CD4-positive, CD25-positive, alpha-beta regulatory T cell (primary cell): ENCODE results near the gene FAM171A2. TPM values are rescaled to one million over a fixed set of nuclear protein-coding genes. Genes with fewer than 3 reads are reported as not detected.
"Not testable (repeated sequence)": the region's sequence is repeated elsewhere in the genome, so short reads cannot be mapped to it uniquely, and the experiment has no call there.

ENCODE experiments used
- ATAC-seq, 2 donors: fragments of 150-1000 bp; cut with Tn5 transposase; one replicate each; pipeline ENCODE4 v1.10.0; 2021; ENCODE audit warnings: low read depth in 2 of 2, moderate number of reproducible peaks in 2 of 2, moderate library complexity in 1 of 2
- DNase-seq, 3 donors: peaks; one replicate each; pipeline versions ENCODE4 v3.0.0 to v3.0.0-alpha.2; 2012 to 2022; ENCODE audit warnings: mixed read lengths in 1 of 3
- H3K27ac ChIP-seq: one replicate; pipeline ENCODE4 v1.7.0; 2013; ENCODE audit warnings: mild to moderate bottlenecking, low read length; ENCODE audit not compliant: insufficient read depth, poor library complexity, severe bottlenecking
- H3K27me3 ChIP-seq: one replicate; pipeline ENCODE4 v1.7.0; 2013; ENCODE audit warnings: low read length; ENCODE audit not compliant: control insufficient read depth, insufficient read depth
- H3K36me3 ChIP-seq: one replicate; pipeline ENCODE4 v1.7.0; 2013; ENCODE audit warnings: mild to moderate bottlenecking, low read length, moderate library complexity; ENCODE audit not compliant: control insufficient read depth, insufficient read depth
- H3K4me1 ChIP-seq: 2 replicates; pipeline ENCODE4 v1.7.0; 2013; ENCODE audit warnings: mild to moderate bottlenecking, low read length; ENCODE audit not compliant: insufficient read depth, control insufficient read depth, poor library complexity, severe bottlenecking
- H3K4me3 ChIP-seq: one replicate; pipeline ENCODE4 v1.7.0; 2013; ENCODE audit warnings: low read depth, mild to moderate bottlenecking, low read length, moderate library complexity
- H3K9me3 ChIP-seq, 2 experiments: 1 replicate in 1 of 2; 2 replicates in 1 of 2; pipeline ENCODE4 v1.7.0; 2013; ENCODE audit warnings: low read length in 2 of 2, mild to moderate bottlenecking in 1 of 2, moderate library complexity in 1 of 2; ENCODE audit not compliant: control insufficient read depth in 2 of 2
- H3K27ac Mint-ChIP-seq, 3 donors: one replicate each; pipeline ENCODE4 v1.8.0; 2020 to 2022; ENCODE audit warnings: mild to moderate bottlenecking in 3 of 3, mixed read lengths in 3 of 3, moderate library complexity in 2 of 3
- H3K27me3 Mint-ChIP-seq: one replicate; pipeline ENCODE4 v1.8.0; 2022; ENCODE audit warnings: mild to moderate bottlenecking, mixed read lengths
- H3K36me3 Mint-ChIP-seq: one replicate; pipeline ENCODE4 v1.8.0; 2020; ENCODE audit warnings: mixed read lengths
- H3K4me1 Mint-ChIP-seq, 4 donors: one replicate each; pipeline ENCODE4 v1.8.0; 2020 to 2022; ENCODE audit warnings: mixed read lengths in 4 of 4, mild to moderate bottlenecking in 1 of 4
- H3K4me3 Mint-ChIP-seq, 4 donors: one replicate each; pipeline ENCODE4 v1.8.0; 2020 to 2022; ENCODE audit warnings: mild to moderate bottlenecking in 4 of 4, mixed read lengths in 4 of 4, moderate library complexity in 3 of 4
- H3K9me3 Mint-ChIP-seq, 7 donors: one replicate each; pipeline ENCODE4 v1.8.0; 2020 to 2022; ENCODE audit warnings: mixed read lengths in 7 of 7, mild to moderate bottlenecking in 3 of 7, moderate library complexity in 2 of 7
- polyA plus RNA-seq, 4 donors: library from polyadenylated mRNA; unstranded; fragments of 300-500 nt; fragmentation: Illumina TruSeq; gene quantifications; one replicate each; pipeline ENCODE4 v1.2.3, GENCODE V29; 2021
- total RNA-seq: library from RNA; stranded (reverse); gene quantifications from one replicate; pipeline ENCODE4 v1.2.3, GENCODE V29; 2022

FAM171A2 gene
- total and polyA plus RNA-seq, 5 donors from 2014 or later, result 0.07 to 0.25 (median 0.09) TPM; not detected in 2

DNA sequence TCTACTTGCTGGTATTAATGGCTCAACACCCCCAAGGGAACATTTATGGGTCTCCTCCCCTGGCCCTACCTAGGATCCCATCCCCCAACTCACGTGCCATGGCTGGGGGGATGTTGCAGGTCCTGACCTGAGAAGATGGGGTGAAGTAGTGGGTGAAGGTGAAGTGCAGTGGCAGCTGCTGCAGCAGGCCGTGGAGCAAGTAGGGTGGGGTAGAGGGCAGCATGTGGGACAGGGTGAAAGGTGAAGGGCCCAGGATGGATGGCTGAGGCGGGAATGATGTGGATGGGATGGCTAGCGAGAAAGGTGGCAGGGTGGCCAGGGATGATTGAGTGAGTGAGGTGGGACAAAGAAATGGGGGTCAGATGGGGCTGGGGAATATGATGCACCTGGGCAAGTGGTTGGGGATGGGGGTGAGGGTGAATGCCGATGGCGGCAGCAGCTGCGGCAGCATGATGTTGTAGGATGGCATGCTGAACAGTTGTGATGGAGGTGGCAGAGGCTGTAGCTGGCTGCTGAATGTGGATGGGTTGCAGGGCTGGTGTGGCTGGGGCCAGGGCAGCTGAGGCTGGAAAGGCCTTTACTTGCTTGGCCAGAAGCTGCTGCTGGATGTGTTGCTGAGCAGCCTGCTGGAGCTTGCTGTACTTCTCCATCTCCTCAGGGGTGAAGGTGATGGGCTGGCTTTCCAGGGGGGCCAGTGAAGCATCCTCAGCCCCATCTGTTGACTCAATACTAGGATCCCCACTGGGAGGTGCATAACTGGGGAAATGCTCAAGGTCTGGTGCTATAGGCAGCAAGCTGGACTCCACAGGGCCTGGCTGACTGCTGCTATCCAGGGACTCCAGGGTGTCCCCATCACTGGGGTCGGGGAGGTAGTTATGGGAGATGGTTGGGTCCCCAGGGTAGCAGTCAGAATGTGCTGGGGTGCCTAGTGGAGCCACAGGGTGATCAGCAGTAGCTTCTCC, 34.1 kb upstream of the FAM171A2 start:
- Histone ChIP-seq H3K27me3 (no peaks in the 10 kb centered on the region), H3K4me3 (no peak overlapping the region), H3K4me1 (no peaks in the 10 kb centered on the region), H3K36me3 (peaks cover 49% of the 10 kb centered on the region), H3K27ac (no peak overlapping the region), H3K9me3 (no peaks in the 10 kb centered on the region)
- H3K9me3 Mint-ChIP-seq, result peaks cover 0 to 2% (median 0%) of the 10 kb centered on the region in 7 donors
- H3K27me3 Mint-ChIP-seq, result no peaks in the 10 kb centered on the region
- peaks cover 0 to 4% (median 3%) of the 10 kb centered on the region in 4 donors for H3K4me1 Mint-ChIP-seq
- no peak for DNase-seq
- peaks cover 44% of the 10 kb centered on the region for H3K36me3 Mint-ChIP-seq
- ATAC-seq, result peak in 1 of 2 donors; percentile 15
- no peak overlapping the region for H3K4me3 Mint-ChIP-seq
- peak overlapping the region in 1 of 3 donors; percentile 43 for H3K27ac Mint-ChIP-seq

- Histone ChIP-seq H3K27ac (no peak overlapping the region), H3K9me3 (no peaks in the 10 kb centered on the region), H3K36me3 (peaks cover 45% of the 10 kb centered on the region), H3K4me3 (no peak overlapping the region), H3K27me3 (no peaks in the 10 kb centered on the region), H3K4me1 (no peaks in the 10 kb centered on the region)
- H3K27ac Mint-ChIP-seq, result peak overlapping the region in 1 of 3 donors; percentile 3
- H3K4me3 Mint-ChIP-seq, result no peak overlapping the region
- H3K4me1 Mint-ChIP-seq, result peaks cover 0 to 4% (median 3%) of the 10 kb centered on the region in 4 donors
- ATAC-seq, result no peak
- H3K36me3 Mint-ChIP-seq, result peaks cover 38% of the 10 kb centered on the region
- H3K27me3 Mint-ChIP-seq, result no peaks in the 10 kb centered on the region
- DNase-seq, result no peak
- peaks cover 0 to 2% (median 0%) of the 10 kb centered on the region in 7 donors for H3K9me3 Mint-ChIP-seq
Observed at GRCh38 chr17:44396946-44397345, 33.3 kb upstream of the FAM171A2 start.

- Mint-ChIP-seq H3K27ac (no peak overlapping the region), H3K36me3 (peaks cover 24% of the 10 kb centered on the region), H3K4me1 (peaks cover 0 to 6% (median 2%) of the 10 kb centered on the region in 4 donors), H3K27me3 (no peaks in the 10 kb centered on the region), H3K9me3 (no peaks in the 10 kb centered on the region), H3K4me3 (peak overlapping the region in 1 of 4 donors; percentile 5)
- no peak overlapping the region for H3K27ac ChIP-seq
- H3K36me3 ChIP-seq, result peaks cover 26% of the 10 kb centered on the region
- ATAC-seq (no peak), DNase-seq (no peak)
- H3K9me3 ChIP-seq, result no peaks in the 10 kb centered on the region
- H3K4me1 ChIP-seq, result no peaks in the 10 kb centered on the region
- H3K27me3 ChIP-seq, result no peaks in the 10 kb centered on the region
- no peak overlapping the region for H3K4me3 ChIP-seq
Observed at GRCh38 chr17:44394833-44395232, 31.2 kb upstream of the FAM171A2 start.

- peaks cover 19% of the 10 kb centered on the region for H3K36me3 ChIP-seq
- H3K4me1 ChIP-seq, H3K4me3 ChIP-seq, H3K9me3 Mint-ChIP-seq, H3K27me3 Mint-ChIP-seq, DNase-seq, H3K4me1 Mint-ChIP-seq, H3K27me3 ChIP-seq, H3K4me3 Mint-ChIP-seq, H3K27ac Mint-ChIP-seq, ATAC-seq, H3K9me3 ChIP-seq, H3K27ac ChIP-seq: not testable (repeated sequence)
- H3K36me3 Mint-ChIP-seq, result peaks cover 16% of the 10 kb centered on the region
Observed at GRCh38 chr17:44394112-44394511, 30.5 kb upstream of the FAM171A2 start.

- no peak overlapping the region for H3K27ac ChIP-seq
- H3K4me1 Mint-ChIP-seq, result peaks cover 0 to 13% (median 3%) of the 10 kb centered on the region in 4 donors
- no peaks in the 10 kb centered on the region for H3K9me3 Mint-ChIP-seq
- no peak overlapping the region for H3K4me3 Mint-ChIP-seq
- no peak overlapping the region for H3K27ac Mint-ChIP-seq
- no peaks in the 10 kb centered on the region for H3K9me3 ChIP-seq
- ATAC-seq (no peak), DNase-seq (no peak)
- no peak overlapping the region for H3K4me3 ChIP-seq
- peaks cover 7% of the 10 kb centered on the region for H3K4me1 ChIP-seq
- no peaks in the 10 kb centered on the region for H3K36me3 ChIP-seq
- peaks cover 16% of the 10 kb centered on the region for H3K27me3 Mint-ChIP-seq
- H3K36me3 Mint-ChIP-seq, result no peaks in the 10 kb centered on the region
- peaks cover 5% of the 10 kb centered on the region for H3K27me3 ChIP-seq
Observed at GRCh38 chr17:44390250-44390870, 26.7 kb upstream of the FAM171A2 start.

- H3K4me1 Mint-ChIP-seq, result peaks cover 0 to 17% (median 3%) of the 10 kb centered on the region in 4 donors
- H3K36me3 Mint-ChIP-seq, result no peaks in the 10 kb centered on the region
- no peaks in the 10 kb centered on the region for H3K36me3 ChIP-seq
- H3K27ac Mint-ChIP-seq, result peak overlapping the region in 1 of 3 donors; percentile 85
- peaks cover 13% of the 10 kb centered on the region for H3K4me1 ChIP-seq
- no peaks in the 10 kb centered on the region for H3K9me3 Mint-ChIP-seq
- no peak for ATAC-seq
- no peak for DNase-seq
- no peak overlapping the region for H3K27ac ChIP-seq
- peaks cover 5% of the 10 kb centered on the region for H3K27me3 ChIP-seq
- no peaks in the 10 kb centered on the region for H3K9me3 ChIP-seq
- H3K4me3 ChIP-seq, result no peak overlapping the region
- H3K27me3 Mint-ChIP-seq, result peaks cover 20% of the 10 kb centered on the region
- peak overlapping the region in 1 of 4 donors; percentile 66 for H3K4me3 Mint-ChIP-seq
Observed at GRCh38 chr17:44389723-44390202, 26.1 kb upstream of the FAM171A2 start.

DNA sequence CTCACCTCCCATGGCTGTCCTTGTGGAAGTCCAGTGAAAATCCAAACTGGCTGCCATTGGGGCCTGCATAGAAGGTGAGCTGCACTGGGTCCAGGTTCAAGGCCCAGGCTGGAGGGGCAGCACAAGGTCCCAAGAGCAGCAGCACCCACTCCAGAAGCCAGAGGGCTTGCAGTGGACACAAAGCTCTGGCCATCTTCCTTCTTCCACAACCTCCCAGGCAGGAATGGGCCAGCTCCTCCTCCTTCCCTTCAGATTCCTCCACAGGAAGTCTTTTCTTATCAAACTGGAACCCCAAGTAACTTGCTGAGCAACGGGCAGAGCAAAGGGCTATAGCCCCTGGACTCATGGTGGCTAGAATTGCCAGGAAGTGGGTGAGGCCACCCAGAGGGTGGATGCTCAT, 25.6 kb upstream of the FAM171A2 start, which contains the start of gene ITGA2B:
Gene ITGA2B (minus strand): TSS at position 369 of the 400 bp plus-strand sequence. CDS start 176 bp downstream, at position 193.
- no peak within 1 kb of the TSS for H3K27ac ChIP-seq
- Mint-ChIP-seq H3K4me1 (peaks cover 0 to 21% (median 3%) of the 10 kb centered on the region in 4 donors), H3K4me3 (peak within 1 kb of the TSS in 1 of 4 donors; percentile 66), H3K27ac (peak within 1 kb of the TSS in 1 of 3 donors; percentile 85), H3K27me3 (peaks cover 25% of the 10 kb centered on the region), H3K9me3 (no peaks in the 10 kb centered on the region), H3K36me3 (no peaks in the 10 kb centered on the region)
- no peaks in the 10 kb centered on the region for H3K36me3 ChIP-seq
- H3K4me3 ChIP-seq, result no peak within 1 kb of the TSS
- H3K4me1 ChIP-seq, result peaks cover 15% of the 10 kb centered on the region
- no peaks in the 10 kb centered on the region for H3K9me3 ChIP-seq
- peaks cover 5% of the 10 kb centered on the region for H3K27me3 ChIP-seq
- DNase-seq (no peak), ATAC-seq (no peak)
